Measurements from ENCODE around the gene E2F6. TPM values are rescaled to one million over a fixed set of nuclear protein-coding genes. Genes with fewer than 3 reads are reported as not detected.

E2F6 gene
- total and polyA plus RNA-seq, 2 of the 13 experiments (the other 11 are each of a cell fraction or from before 2014, with no cell fraction given): 27.3 to 36.0 TPM

DNA sequence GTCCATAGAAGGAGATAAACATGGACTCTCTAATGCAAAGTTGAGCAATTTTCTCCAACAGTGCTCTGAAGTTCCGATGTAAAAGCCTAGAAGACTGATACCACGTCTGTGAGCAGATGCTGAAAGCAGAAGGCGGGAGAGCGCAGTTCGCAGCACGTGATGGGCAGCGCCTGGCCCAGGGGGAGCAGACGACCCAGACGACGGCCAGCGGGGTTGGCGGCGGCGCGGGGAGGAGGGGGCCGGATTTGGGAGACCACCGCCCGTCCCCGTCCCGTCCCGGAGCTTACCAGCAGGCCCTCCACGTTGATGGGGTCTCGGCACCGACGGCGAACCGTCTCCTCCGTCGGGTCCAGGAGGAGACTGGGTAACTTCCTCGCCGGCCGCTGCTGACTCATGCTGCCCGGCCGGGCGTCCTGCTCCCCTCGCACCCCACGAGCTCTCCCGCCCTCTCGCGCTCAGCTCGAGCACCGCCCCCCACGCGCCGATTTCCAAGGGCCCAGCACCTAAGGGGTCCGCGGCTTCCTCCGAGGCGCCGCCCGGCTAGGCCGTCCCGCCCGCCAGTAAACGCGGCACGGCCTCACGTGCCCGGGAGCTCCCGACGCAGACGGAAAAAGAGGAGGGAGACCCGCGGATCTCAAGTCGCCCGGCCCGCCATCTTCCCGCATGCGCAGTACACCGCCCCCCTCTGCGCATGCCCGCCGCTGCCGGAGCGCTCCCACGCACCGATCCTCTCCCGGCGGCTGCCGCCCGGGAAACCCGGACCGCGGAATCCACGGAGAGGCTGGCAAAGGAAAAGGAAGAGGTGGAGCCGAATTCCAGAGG lies at the start of gene E2F6 (continued):
- no peak for TF ChIP-seq CBX2 (IDR thresholded peaks at IDR 0.05; ENCODE audit: low read depth, low read length)
- no peak for TF ChIP-seq CBX2 (CRISPR knock-in tag; IDR thresholded peaks at IDR 0.05; ENCODE audit: low read depth)
- peak; percentile 71 for TF ChIP-seq NR2C2 (CRISPR knock-in tag; IDR thresholded peaks at IDR 0.05; ENCODE audit: borderline replicate concordance)
- TF ChIP-seq, protein P1, sequence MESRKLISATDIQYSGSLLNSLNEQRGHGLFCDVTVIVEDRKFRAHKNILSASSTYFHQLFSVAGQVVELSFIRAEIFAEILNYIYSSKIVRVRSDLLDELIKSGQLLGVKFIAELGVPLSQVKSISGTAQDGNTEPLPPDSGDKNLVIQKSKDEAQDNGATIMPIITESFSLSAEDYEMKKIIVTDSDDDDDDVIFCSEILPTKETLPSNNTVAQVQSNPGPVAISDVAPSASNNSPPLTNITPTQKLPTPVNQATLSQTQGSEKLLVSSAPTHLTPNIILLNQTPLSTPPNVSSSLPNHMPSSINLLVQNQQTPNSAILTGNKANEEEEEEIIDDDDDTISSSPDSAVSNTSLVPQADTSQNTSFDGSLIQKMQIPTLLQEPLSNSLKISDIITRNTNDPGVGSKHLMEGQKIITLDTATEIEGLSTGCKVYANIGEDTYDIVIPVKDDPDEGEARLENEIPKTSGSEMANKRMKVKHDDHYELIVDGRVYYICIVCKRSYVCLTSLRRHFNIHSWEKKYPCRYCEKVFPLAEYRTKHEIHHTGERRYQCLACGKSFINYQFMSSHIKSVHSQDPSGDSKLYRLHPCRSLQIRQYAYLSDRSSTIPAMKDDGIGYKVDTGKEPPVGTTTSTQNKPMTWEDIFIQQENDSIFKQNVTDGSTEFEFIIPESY (CRISPR knock-in tag; IDR thresholded peaks at IDR 0.05): peak; percentile 58
- no peak for TF ChIP-seq PAF1 (CRISPR knock-in tag; IDR thresholded peaks at IDR 0.05)
- peak; percentile 99 for TF ChIP-seq ZFP41 (CRISPR knock-in tag; IDR thresholded peaks at IDR 0.05; ENCODE audit: borderline replicate concordance)
- peak; percentile 46; the same call in 1 of the 2 replicates for TF ChIP-seq RARA (CRISPR knock-in tag; IDR thresholded peaks at IDR 0.05)
- no peak for TF ChIP-seq MAFF (IDR thresholded peaks at IDR 0.05; ENCODE audit: low read depth, low read length)
- TF ChIP-seq, protein P2, sequence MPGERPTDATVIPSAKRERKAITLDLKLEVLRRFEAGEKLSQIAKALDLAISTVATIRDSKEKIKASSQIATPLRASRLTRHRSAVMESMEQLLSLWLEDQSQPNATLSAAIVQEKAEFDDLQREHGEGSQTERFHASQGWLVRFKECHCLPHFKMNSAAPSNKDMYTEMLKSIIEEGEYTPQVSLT (CRISPR knock-in tag; IDR thresholded peaks at IDR 0.05; ENCODE audit: borderline replicate concordance, low read depth): peak; percentile 94; the same call in 1 of the 2 replicates
- peak; percentile 36; the same call in 1 of the 2 replicates for TF ChIP-seq BCL6 (CRISPR knock-in tag; IDR thresholded peaks at IDR 0.05)
- peak; percentile 99 for TF ChIP-seq ZNF747 (CRISPR knock-in tag; IDR thresholded peaks at IDR 0.05; ENCODE audit: borderline replicate concordance)
- TF ChIP-seq HOXA9 (CRISPR knock-in tag; IDR thresholded peaks at IDR 0.05; ENCODE audit: borderline replicate concordance): peak; percentile 90
- TF ChIP-seq PAX8 (CRISPR knock-in tag; IDR thresholded peaks at IDR 0.05; ENCODE audit: borderline replicate concordance): peak; percentile 80; the same call in 1 of the 2 replicates
- TF ChIP-seq ZNF501 (CRISPR knock-in tag; IDR thresholded peaks at IDR 0.05): peak; percentile 98
- TF ChIP-seq ZNF776 (CRISPR knock-in tag; IDR thresholded peaks at IDR 0.05): peak; percentile 100
- TF ChIP-seq TGIF2 (CRISPR knock-in tag; IDR thresholded peaks at IDR 0.05): peak; percentile 85; the same call in 1 of the 2 replicates
- TF ChIP-seq, protein P3, sequence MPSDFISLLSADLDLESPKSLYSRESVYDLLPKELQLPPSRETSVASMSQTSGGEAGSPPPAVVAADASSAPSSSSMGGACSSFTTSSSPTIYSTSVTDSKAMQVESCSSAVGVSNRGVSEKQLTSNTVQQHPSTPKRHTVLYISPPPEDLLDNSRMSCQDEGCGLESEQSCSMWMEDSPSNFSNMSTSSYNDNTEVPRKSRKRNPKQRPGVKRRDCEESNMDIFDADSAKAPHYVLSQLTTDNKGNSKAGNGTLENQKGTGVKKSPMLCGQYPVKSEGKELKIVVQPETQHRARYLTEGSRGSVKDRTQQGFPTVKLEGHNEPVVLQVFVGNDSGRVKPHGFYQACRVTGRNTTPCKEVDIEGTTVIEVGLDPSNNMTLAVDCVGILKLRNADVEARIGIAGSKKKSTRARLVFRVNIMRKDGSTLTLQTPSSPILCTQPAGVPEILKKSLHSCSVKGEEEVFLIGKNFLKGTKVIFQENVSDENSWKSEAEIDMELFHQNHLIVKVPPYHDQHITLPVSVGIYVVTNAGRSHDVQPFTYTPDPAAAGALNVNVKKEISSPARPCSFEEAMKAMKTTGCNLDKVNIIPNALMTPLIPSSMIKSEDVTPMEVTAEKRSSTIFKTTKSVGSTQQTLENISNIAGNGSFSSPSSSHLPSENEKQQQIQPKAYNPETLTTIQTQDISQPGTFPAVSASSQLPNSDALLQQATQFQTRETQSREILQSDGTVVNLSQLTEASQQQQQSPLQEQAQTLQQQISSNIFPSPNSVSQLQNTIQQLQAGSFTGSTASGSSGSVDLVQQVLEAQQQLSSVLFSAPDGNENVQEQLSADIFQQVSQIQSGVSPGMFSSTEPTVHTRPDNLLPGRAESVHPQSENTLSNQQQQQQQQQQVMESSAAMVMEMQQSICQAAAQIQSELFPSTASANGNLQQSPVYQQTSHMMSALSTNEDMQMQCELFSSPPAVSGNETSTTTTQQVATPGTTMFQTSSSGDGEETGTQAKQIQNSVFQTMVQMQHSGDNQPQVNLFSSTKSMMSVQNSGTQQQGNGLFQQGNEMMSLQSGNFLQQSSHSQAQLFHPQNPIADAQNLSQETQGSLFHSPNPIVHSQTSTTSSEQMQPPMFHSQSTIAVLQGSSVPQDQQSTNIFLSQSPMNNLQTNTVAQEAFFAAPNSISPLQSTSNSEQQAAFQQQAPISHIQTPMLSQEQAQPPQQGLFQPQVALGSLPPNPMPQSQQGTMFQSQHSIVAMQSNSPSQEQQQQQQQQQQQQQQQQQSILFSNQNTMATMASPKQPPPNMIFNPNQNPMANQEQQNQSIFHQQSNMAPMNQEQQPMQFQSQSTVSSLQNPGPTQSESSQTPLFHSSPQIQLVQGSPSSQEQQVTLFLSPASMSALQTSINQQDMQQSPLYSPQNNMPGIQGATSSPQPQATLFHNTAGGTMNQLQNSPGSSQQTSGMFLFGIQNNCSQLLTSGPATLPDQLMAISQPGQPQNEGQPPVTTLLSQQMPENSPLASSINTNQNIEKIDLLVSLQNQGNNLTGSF (CRISPR knock-in tag; IDR thresholded peaks at IDR 0.05): peak; percentile 98
- peak; percentile 100 for TF ChIP-seq EED (CRISPR knock-in tag; IDR thresholded peaks at IDR 0.05)
- TF ChIP-seq ZNF616 (CRISPR knock-in tag; IDR thresholded peaks at IDR 0.05; ENCODE audit: low read depth): peak; percentile 98
- TF ChIP-seq GABPB1 (CRISPR knock-in tag; IDR thresholded peaks at IDR 0.05): peak; percentile 89
- TF ChIP-seq ZNF510 (CRISPR knock-in tag; IDR thresholded peaks at IDR 0.05; ENCODE audit: low read depth): peak; percentile 99; the same call in 1 of the 2 replicates
- TF ChIP-seq NFE2L1 (CRISPR knock-in tag; IDR thresholded peaks at IDR 0.05; ENCODE audit: borderline replicate concordance): peak; percentile 99

Data from HepG2 (cell line).